HG02973 (cell line): ENCODE data around the gene CCDC192.
"Not testable (repeated sequence)": the region's sequence is repeated elsewhere in the genome, so short reads cannot be mapped to it uniquely, and the experiment has no call there.

Experiments used
- ATAC-seq: cut with Tn5 transposase; IDR thresholded peaks from one replicate; pipeline ENCODE4 v1.9.1; 2021; ENCODE audit warnings: moderate library complexity; ENCODE audit not compliant: unreplicated experiment

The CCDC192 gene

GRCh38 chr5:127702926-127703561, at the start of gene CCDC192:
Gene CCDC192 (plus strand): TSS chr5:127703391. CDS start chr5:127703446, 55 bp downstream.
- no peak for ATAC-seq

- ATAC-seq, result no peak
Observed at GRCh38 chr5:127656825-127657224, 46.4 kb upstream of the CCDC192 start.

DNA sequence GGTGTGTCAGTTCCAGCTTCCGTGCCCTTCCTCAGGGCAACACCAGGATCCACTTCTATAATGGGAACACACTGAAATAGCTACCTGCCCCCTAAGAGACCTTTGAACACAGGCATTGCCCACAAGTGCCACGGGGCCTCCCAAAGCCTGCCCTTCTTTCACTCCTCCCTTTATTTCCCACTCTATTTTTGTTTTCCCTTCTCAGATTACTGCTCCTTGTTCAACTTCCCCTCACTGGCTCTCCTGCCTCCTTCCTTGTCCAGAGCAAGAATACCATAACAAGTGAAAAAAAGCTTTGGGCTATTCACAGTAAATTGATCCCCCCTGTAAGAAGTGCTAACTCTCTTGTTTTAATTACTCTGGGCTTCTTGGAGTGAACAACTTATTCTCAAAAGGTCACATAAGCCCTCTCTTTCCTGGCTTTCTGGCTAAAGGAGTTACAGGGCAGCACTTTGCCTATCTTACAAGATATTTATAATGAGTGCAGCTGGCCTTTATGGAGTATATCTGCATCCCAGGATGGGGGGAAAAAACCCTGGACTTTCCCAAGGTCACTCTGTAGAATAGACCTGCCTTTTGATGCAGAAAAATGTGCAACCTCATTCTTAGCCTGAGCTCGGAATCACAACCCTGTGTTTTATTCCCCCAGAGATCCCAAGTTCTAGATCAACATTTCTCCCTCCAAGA, 43.0 kb upstream of the CCDC192 start:
- no peak for ATAC-seq

GRCh38 chr5:127664093-127664492, 39.1 kb upstream of the CCDC192 start:
- no peak for ATAC-seq

DNA sequence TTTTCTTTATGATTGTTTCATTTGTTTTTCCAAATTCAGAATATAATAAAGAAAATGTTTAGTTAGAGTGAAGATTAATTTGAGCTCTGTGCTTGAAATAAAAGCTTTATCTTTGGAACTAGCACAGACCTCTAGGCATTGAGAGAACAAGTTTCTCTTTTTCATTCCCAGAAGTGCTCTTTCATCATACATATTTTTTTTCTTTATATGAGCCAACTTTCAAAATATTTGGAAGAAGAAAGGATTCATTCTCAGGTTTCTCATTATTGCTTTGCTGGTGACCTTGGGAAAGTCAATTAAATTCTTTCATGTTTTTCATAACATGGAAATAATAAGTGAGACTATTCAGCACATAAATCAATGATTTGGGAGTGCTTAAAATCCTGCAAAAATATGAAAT, 37.5 kb upstream of the CCDC192 start:
- ATAC-seq, result no peak

GRCh38 chr5:127666043-127666716, 37.0 kb upstream of the CCDC192 start:
- ATAC-seq, result no peak

GRCh38 chr5:127667926-127668325, 35.3 kb upstream of the CCDC192 start:
- no peak for ATAC-seq

DNA sequence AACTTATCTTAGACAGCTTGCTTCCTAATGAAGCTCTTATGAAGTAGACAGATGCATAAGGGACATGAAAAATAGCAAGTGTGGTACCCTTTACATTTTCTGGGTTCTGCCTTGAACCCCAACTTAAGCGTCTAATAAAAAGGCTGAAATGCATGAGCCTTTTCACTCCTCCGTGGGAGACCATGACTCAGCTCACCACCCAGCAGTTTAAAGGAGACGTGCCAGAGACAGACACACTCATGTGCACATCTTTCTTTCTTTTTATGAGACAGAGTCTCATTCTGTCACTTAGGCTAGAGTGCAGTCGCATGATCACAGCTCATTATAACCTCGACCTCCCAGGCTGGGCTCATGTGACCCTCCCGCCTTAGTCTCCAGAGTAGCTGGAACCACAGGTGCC, 32.0 kb upstream of the CCDC192 start:
- ATAC-seq, result no peak

GRCh38 chr5:127673117-127673800, 29.9 kb upstream of the CCDC192 start:
- ATAC-seq, result no peak

GRCh38 chr5:127676951-127677350, 26.2 kb upstream of the CCDC192 start:
- ATAC-seq, result not testable (repeated sequence)

DNA sequence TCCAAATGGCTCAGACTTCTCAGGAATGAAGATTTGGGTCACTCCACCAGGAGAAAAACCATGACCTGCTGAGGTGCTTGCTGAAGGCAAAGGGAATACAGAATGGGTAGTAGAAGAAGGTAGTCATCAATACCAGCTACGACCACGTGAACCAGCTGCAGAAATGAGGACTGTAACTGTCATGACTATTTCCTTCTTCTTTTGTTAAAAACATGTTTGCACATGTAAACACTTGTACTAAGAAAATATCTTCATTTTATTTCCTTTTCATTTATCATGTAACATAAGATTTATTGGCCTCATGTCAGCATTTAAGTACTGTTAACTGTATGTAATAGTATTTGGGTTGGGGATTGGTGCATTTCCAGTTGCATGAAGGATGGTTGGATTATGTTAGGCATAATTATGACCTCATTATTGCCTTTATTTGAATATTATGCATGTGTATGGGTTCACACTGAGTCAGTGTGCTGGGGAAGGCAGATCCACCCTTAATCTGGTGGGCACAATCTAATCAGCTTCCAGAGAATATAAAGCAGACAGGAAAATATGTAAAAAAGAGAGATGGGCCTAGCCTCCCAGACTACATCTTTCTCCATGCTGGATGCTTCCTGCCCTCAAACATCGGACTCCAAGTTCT, 23.4 kb upstream of the CCDC192 start:
- ATAC-seq, result not testable (repeated sequence)

GRCh38 chr5:127680595-127680994, 22.6 kb upstream of the CCDC192 start:
- no peak for ATAC-seq

- no peak for ATAC-seq
Observed at GRCh38 chr5:127683008-127683407, 20.2 kb upstream of the CCDC192 start.

GRCh38 chr5:127684726-127685467, 18.3 kb upstream of the CCDC192 start:
- no peak for ATAC-seq

DNA sequence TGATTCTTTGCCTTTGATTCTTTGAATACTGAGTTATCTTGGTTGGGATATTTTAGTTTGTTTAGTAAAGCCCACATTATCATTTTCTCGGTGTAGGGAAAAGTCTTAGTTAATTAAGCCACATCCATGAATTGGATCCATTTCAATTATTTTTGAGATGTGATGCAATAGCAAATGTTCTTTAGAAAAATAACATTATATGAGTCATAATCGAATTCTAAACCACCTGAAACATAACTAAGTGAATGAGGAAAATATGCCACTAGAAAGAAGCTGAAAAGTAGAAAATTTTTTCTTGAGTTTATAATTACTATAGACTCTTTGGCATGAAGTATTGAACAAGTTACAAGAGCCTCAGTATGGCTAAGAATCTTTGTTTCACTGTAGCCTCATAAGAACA, 17.5 kb upstream of the CCDC192 start:
- ATAC-seq, result no peak

- no peak for ATAC-seq
Observed at GRCh38 chr5:127686424-127686823, 16.8 kb upstream of the CCDC192 start.

GRCh38 chr5:127694518-127695171, 8.5 kb upstream of the CCDC192 start:
- ATAC-seq, result no peak

- no peak for ATAC-seq
Observed at GRCh38 chr5:127695346-127695745, 7.8 kb upstream of the CCDC192 start.

GRCh38 chr5:127696683-127697082, 6.5 kb upstream of the CCDC192 start:
- ATAC-seq, result no peak
